Measurements from ENCODE around the gene RGL2. TPM values are rescaled to one million over a fixed set of nuclear protein-coding genes. Genes with fewer than 3 reads are reported as not detected.
"Not testable (repeated sequence)": the region's sequence is repeated elsewhere in the genome, so short reads cannot be mapped to it uniquely, and the experiment has no call there.

The RGL2 gene
- total RNA-seq, 1 donor from 2014 or later: 28.4 TPM

GRCh38 chr6:33295621-33296369 lies 2.9 kb downstream of the RGL2 start:
- H3K9me3 Mint-ChIP-seq: no peaks in the 10 kb centered on the region
- DNase-seq: no peak
- no peak overlapping the region for H3K4me3 Mint-ChIP-seq
- peaks cover 2% of the 10 kb centered on the region for H3K27me3 Mint-ChIP-seq
- H3K4me1 Mint-ChIP-seq: peaks cover 22% of the 10 kb centered on the region
- intact Hi-C loops (cut with micrococcal nuclease): loop anchor here (5.0 to 10.0 kb wide), 2 partner anchors 132 to 1101 kb away; partner anchors contain the start of genes GPSM3 and PBX2
- peak overlapping the region; percentile 6 for H3K27ac Mint-ChIP-seq
- H3K36me3 Mint-ChIP-seq (ENCODE audit: low read depth): peaks cover 45% of the 10 kb centered on the region

DNA sequence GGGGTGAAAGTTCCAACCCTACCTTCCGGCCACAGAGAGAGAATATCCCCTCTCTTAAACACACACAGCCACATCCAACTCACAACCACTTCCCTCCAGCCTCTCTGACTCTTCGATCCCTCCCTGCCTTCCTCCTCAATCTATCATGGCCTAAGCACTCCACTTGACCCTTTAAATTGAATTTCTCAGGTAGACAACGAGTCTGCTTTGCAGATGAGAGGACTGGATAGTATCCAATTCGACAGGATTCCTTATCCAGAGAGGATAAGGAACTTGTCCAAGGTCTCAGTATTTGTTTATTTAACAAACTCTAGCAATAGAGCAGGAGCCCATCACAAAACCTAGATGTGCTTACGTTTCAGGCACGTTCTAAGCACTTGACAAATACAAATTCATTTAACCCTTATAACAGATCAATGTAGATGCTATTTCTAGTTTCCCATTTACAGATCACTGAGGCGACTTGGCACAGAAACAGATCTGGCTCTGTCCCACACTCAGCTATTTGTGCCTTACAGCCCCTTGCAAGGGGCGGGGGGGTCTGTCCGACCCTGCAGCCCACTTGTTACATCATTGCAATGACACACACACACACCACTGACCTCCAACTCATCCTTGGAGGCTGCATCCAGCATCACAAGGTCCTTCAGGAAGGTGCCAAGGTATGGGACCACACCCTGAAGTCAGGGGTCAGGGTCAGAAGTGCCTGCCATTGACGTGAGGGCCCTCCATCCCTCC lies 4.5 kb downstream of the RGL2 start:
- Mint-ChIP-seq H3K27ac (no peak overlapping the region), H3K27me3 (peaks cover 2% of the 10 kb centered on the region), H3K4me3 (no peak overlapping the region), H3K9me3 (no peaks in the 10 kb centered on the region), H3K36me3 (ENCODE audit: low read depth) (peaks cover 43% of the 10 kb centered on the region), H3K4me1 (peaks cover 20% of the 10 kb centered on the region)
- no peak for DNase-seq
- intact Hi-C loops (cut with micrococcal nuclease): loop anchor here (10.0 kb wide), 1 partner anchor 1099 kb away; the partner anchor contains the start of genes GPSM3 and PBX2

DNA sequence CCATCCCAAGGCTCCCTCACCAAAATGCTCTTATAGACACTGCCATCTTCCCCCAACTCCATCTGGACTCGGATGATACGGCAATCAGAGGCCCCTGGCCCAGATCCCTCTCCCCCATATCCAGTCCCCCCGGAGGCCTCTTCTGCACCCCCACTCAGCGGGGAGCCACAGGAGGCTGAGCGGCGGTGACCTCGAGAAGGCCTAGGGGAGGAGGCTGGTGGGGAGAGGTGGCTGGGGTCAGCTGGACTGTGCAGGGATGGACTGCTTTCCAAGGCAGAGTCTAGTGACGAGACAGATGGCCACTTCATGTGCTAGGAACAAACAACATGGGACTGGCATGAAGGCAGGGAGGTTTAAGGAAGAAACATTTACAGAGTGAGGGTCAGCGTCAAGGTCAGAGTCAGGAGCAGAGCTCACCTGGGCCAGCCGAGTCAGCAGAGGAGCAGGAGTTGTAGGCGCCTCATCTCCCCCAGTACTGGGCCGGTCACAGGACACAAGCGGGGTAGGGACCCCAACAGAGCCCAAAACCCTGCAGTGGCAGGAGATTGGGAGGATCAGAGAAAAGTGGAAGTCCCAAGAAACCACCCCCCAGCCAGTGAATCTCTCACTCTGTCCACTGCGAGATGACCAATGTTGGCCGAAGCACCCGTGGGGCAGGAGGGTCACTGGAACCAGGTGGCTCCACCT lies 5.6 kb downstream of the RGL2 start:
- intact Hi-C loops (cut with micrococcal nuclease): loop anchor here (10.0 kb wide), 1 partner anchor 1098 kb away; the partner anchor contains the start of genes GPSM3 and PBX2
- no peak overlapping the region for H3K4me3 Mint-ChIP-seq
- peaks cover 50% of the 10 kb centered on the region for H3K36me3 Mint-ChIP-seq (ENCODE audit: low read depth)
- H3K27me3 Mint-ChIP-seq: peaks cover 2% of the 10 kb centered on the region
- H3K9me3 Mint-ChIP-seq: no peaks in the 10 kb centered on the region
- peaks cover 25% of the 10 kb centered on the region for H3K4me1 Mint-ChIP-seq
- H3K27ac Mint-ChIP-seq: no peak overlapping the region
- no peak for DNase-seq

DNA sequence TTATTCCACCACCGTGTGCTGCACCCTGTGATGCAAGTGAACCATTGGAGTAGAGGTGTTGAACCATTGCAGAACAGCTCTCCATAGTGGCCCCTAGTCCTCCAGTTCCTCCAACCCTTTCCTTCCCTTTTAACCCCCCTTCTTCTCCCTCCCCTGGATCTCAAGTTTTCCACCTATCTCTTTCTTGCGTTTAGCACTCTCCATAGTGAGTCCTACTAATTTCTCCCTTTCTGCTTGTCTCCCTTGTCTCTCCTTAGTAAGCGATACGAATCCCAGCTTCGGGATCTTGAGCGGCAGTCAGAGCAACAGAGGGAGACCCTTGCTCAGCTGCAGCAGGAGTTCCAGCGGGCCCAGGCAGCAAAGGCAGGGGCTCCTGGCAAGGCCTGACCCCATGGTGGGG lies 8.3 kb downstream of the RGL2 start:
- H3K9me3 Mint-ChIP-seq: no peaks in the 10 kb centered on the region
- H3K36me3 Mint-ChIP-seq (ENCODE audit: low read depth): peaks cover 61% of the 10 kb centered on the region
- H3K4me1 Mint-ChIP-seq: peaks cover 26% of the 10 kb centered on the region
- peak overlapping the region; percentile 95 for H3K27ac Mint-ChIP-seq
- no peak for DNase-seq
- no peaks in the 10 kb centered on the region for H3K27me3 Mint-ChIP-seq
- intact Hi-C loops (cut with micrococcal nuclease): loop anchor here (10.0 kb wide), 1 partner anchor 1096 kb away; the partner anchor contains the start of genes GPSM3 and PBX2
- H3K4me3 Mint-ChIP-seq: peak overlapping the region; percentile 100

GRCh38 chr6:33289784-33290315 lies 8.9 kb downstream of the RGL2 start:
- peaks cover 61% of the 10 kb centered on the region for H3K36me3 Mint-ChIP-seq (ENCODE audit: low read depth)
- no peak for DNase-seq
- intact Hi-C loops (cut with micrococcal nuclease): loop anchor here (1.0 to 10.0 kb wide), 7 partner anchors 9 to 1095 kb away; partner anchors contain the start of genes B3GALT4, GPSM3, PBX2 and RXRB
- no peaks in the 10 kb centered on the region for H3K27me3 Mint-ChIP-seq
- H3K4me1 Mint-ChIP-seq: peaks cover 26% of the 10 kb centered on the region
- peak overlapping the region; percentile 95 for H3K27ac Mint-ChIP-seq
- H3K4me3 Mint-ChIP-seq: peak overlapping the region; percentile 100
- H3K9me3 Mint-ChIP-seq: no peaks in the 10 kb centered on the region

DNA sequence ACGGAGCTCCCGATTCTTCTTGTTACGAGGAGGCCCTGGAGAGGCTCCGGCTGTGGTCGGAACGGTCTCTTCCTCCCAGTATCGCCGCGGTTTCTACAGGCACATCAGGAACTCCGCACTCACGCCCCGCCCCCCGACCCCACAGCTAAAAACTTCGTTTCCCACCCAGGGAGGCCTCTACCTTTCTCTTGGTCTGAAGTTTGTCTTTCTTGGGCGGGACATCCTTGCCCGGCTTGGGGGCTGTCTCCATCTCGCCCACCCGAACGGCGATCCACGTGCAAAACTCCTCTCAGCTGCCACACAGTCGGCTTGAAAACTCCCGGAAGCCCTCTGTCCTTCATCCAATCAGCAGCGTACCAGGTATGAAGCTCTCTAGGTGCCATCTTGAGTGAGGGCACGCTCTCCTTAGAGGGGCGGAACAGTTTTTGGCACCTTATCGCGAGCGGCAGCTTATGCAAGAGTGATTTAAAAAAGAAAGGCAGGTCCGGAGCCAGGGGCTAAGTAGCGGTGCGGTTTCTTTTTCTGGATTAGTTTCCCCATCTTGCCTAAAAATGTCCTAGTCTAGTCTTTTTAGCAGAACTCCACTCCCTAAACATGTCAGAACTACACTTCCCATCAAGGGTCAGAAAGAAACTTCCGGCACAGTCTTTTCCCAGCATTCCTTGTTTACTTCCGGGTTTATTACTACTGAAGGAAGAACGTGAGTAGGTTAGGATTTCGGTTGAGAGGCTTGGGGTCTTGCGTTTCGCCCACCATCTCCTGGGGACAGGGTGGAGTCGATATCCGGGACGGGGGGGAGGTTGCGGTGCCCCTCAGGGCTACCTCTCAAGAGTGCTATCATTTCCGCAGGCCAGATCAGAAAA lies 9.6 kb downstream of the RGL2 start, which contains the start of the genes PFDN6 and WDR46:
Gene PFDN6 (plus strand): TSS at position 681 of the 863 bp plus-strand sequence. CDS start 256 bp downstream, outside the sequence.
Gene WDR46 (minus strand): TSS at position 319 of the 863 bp plus-strand sequence. CDS start 69 bp downstream, at position 250.
- H3K4me3 Mint-ChIP-seq: peak within 1 kb of the TSS; percentile 100
- DNase-seq: peak; percentile 95
- peak within 1 kb of the TSS; percentile 95 for H3K27ac Mint-ChIP-seq
- no peaks in the 10 kb centered on the region for H3K27me3 Mint-ChIP-seq
- H3K36me3 Mint-ChIP-seq (ENCODE audit: low read depth): peaks cover 63% of the 10 kb centered on the region
- intact Hi-C loops (cut with micrococcal nuclease): loop anchor here (1.0 kb wide), 6 partner anchors 10 to 89 kb away; partner anchors contain the start of genes B3GALT4, RXRB, SLC39A7 and TAPBP
- peaks cover 28% of the 10 kb centered on the region for H3K4me1 Mint-ChIP-seq
- no peaks in the 10 kb centered on the region for H3K9me3 Mint-ChIP-seq

GRCh38 chr6:33288141-33288920 lies 10.4 kb downstream of the RGL2 start:
- peak overlapping the region; percentile 100 for H3K4me3 Mint-ChIP-seq
- no peak for DNase-seq
- no peaks in the 10 kb centered on the region for H3K27me3 Mint-ChIP-seq
- intact Hi-C loops (cut with micrococcal nuclease): no loop called here
- peak overlapping the region; percentile 95 for H3K27ac Mint-ChIP-seq
- H3K4me1 Mint-ChIP-seq: peaks cover 28% of the 10 kb centered on the region
- H3K9me3 Mint-ChIP-seq: no peaks in the 10 kb centered on the region
- peaks cover 63% of the 10 kb centered on the region for H3K36me3 Mint-ChIP-seq (ENCODE audit: low read depth)

GRCh38 chr6:33286946-33287914 lies 11.5 kb downstream of the RGL2 start:
- Mint-ChIP-seq H3K4me3 (peak overlapping the region; percentile 100), H3K36me3 (ENCODE audit: low read depth) (peaks cover 62% of the 10 kb centered on the region), H3K4me1 (peaks cover 28% of the 10 kb centered on the region), H3K27ac (no peak overlapping the region), H3K9me3 (no peaks in the 10 kb centered on the region), H3K27me3 (no peaks in the 10 kb centered on the region)
- intact Hi-C loops (cut with micrococcal nuclease): no loop called here
- no peak for DNase-seq

DNA sequence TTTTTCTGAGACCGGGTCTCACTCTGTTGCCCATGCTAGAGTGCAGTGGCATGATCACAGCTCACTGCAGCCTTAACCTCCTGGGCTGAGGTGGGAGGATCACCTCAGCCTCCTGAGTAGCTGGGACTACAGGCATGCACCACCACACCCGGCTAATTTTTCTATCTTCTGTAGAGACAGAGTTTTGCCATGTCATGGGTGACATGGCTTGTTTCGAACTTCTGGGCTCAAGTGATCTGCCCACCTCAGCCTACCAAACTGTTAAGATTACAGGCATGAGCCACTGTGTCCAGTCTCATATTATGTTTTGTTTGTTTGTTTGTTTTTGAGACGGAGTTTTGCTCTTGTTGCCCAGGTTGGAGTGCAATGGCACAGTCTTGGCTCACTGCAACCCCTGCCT lies 13.5 kb downstream of the RGL2 start:
- H3K9me3 Mint-ChIP-seq; intact Hi-C loops (cut with micrococcal nuclease); H3K4me3 Mint-ChIP-seq; H3K27me3 Mint-ChIP-seq; H3K27ac Mint-ChIP-seq; DNase-seq: not testable (repeated sequence)
- Mint-ChIP-seq H3K4me1 (peaks cover 24% of the 10 kb centered on the region), H3K36me3 (ENCODE audit: low read depth) (peaks cover 59% of the 10 kb centered on the region)

DNA sequence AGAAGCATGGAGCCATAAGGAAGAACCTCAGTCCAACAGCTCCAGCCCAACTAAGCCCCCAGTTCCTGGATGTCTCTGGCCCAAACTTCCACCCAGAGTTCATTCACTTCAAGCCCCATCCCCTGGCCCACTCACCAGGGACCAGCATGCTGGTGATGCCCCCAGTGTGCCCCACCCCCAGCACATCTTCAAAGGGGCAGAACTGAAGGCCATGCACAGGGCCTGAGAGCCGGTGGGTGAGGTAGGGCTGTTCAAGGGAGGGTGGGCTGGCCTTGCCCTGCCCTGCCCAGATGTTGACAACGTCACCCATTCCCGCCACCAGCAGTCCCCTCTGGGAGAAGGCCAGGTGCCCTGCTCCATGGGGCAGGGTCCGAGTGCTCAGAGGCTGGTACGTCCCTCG lies 18.2 kb downstream of the RGL2 start:
- Mint-ChIP-seq H3K4me1 (peaks cover 32% of the 10 kb centered on the region), H3K27me3 (no peaks in the 10 kb centered on the region), H3K36me3 (ENCODE audit: low read depth) (peaks cover 60% of the 10 kb centered on the region), H3K27ac (no peak overlapping the region), H3K4me3 (no peak overlapping the region), H3K9me3 (no peaks in the 10 kb centered on the region)
- intact Hi-C loops (cut with micrococcal nuclease): no loop called here
- DNase-seq: no peak

DNA sequence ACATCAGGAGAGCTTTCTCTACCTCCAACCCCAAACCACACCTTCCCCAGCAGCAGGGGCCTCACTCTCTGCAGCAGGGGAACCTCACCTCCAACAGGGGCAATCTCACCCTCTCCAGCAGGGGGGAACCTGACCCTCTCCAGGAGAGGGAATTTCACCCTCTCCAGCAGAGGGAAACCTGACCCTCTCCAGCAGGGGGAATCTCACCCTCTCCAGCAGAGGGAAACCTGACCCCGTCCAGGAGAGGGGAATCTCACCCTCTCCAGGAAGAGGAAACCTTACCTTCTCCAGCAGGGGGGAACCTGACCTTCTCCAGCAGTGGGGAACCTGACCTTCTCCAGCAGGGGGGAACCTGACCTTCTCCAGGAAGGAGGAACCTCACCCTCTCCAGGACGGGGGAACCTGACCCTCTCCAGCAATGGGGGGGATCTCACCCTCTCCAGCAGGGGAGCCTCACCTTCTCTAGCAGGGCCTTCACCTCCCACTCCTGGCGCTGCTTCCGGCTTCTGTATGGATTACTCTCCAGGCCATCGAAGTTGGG lies 18.7 kb downstream of the RGL2 start:
- Mint-ChIP-seq H3K4me1 (peaks cover 36% of the 10 kb centered on the region), H3K9me3 (no peaks in the 10 kb centered on the region), H3K36me3 (ENCODE audit: low read depth) (peaks cover 65% of the 10 kb centered on the region), H3K27me3 (no peaks in the 10 kb centered on the region), H3K4me3 (no peak overlapping the region), H3K27ac (no peak overlapping the region)
- DNase-seq: no peak
- intact Hi-C loops (cut with micrococcal nuclease): loop anchor here (10.0 kb wide), 2 partner anchors 135 to 435 kb away; partner anchors contain the start of genes CUTA, PHF1 and PSMB8

All from activated CD4-positive, alpha-beta T cell treated with anti-CD3 and anti-CD28 coated beads, Interleukin-2, amount 10 ng/mL, durations not matched to agents 24 days and 14 days (primary cell).